Activated B cell treated with CpG ODN at 0.5 μM for 24 hours (primary cell): ENCODE measurements around the gene IGF2BP2. TPM values are rescaled to one million over a fixed set of nuclear protein-coding genes. Genes with fewer than 3 reads are reported as not detected.

ENCODE experiments used
- ATAC-seq: fragments of 200-7000 bp; cut with Tn5 transposase; one replicate; pipeline ENCODE4 v1.10.0; 2021; ENCODE audit warnings: low read depth, mild to moderate bottlenecking, moderate library complexity
- CTCF ChIA-PET: fragments of 350-600 bp; sonication (Branson Sonifier 250); formaldehyde crosslinking; loops from one replicate; lab custom pipeline; 2021; ENCODE audit warnings: antibody characterized with exemption; lab: Charles Lee
- POLR2A ChIA-PET: fragments of 350-600 bp; sonication (Branson Sonifier 250); formaldehyde crosslinking; loops from one replicate; lab custom pipeline; 2021; ENCODE audit warnings: antibody characterized with exemption; lab: Charles Lee
- DNase-seq: peaks from one replicate; pipeline ENCODE4 v3.0.0; 2022
- H3K27ac Mint-ChIP-seq: one replicate; pipeline ENCODE4 v1.8.0; 2020; ENCODE audit warnings: mixed read lengths
- H3K27me3 Mint-ChIP-seq: one replicate; pipeline ENCODE4 v1.8.0; 2021; ENCODE audit warnings: mixed read lengths
- H3K36me3 Mint-ChIP-seq: one replicate; pipeline ENCODE4 v1.8.0; 2021; ENCODE audit warnings: low read depth, mixed read lengths
- H3K4me1 Mint-ChIP-seq: one replicate; pipeline ENCODE4 v1.8.0; 2021; ENCODE audit warnings: mixed read lengths
- H3K4me3 Mint-ChIP-seq: one replicate; pipeline ENCODE4 v1.8.0; 2020; ENCODE audit warnings: mild to moderate bottlenecking, mixed read lengths
- H3K9me3 Mint-ChIP-seq: one replicate; pipeline ENCODE4 v1.8.0; 2020; ENCODE audit warnings: mixed read lengths
- intact Hi-C: fragments of 100-400 bp; cut with micrococcal nuclease; formaldehyde crosslinking; loops from one replicate; pipeline ENCODE4 v1.15.1; 2024
- total RNA-seq: library from RNA; stranded (reverse); gene quantifications from 2 replicates; pipeline ENCODE4 v1.2.3, GENCODE V29; 2022
- TF ChIP-seq, protein P1 (sequence below): fragments of 200-600 bp; IDR thresholded peaks from one replicate; pipeline ENCODE4 v1.8.0; 2022; ENCODE audit warnings: antibody characterized with exemption, mild to moderate bottlenecking

IGF2BP2 gene
- total RNA-seq, 1 donor from 2014 or later = 0.69 TPM

DNA sequence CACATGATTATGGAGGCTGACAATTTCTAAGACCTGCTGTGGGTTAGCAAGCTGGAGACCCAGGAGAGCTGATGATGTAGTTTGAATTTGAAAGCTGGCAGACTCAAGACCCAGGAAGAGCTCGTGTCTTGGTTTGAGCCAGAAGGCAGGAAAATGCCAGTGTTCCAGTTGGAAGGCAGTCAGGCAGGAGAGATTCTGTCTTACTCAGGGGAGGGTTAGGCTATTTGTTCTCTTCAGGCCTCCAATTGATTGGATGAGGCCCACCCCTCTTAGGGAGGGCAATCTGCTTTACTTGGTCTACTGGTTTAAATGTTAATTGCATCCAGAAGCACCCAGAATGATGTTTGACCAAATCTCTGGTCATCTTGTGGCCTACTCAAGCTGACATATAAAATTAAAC lies 40.4 kb upstream of the IGF2BP2 start:
- H3K27ac Mint-ChIP-seq = no peak overlapping the region
- no peak for ATAC-seq
- no peak for DNase-seq
- ChIA-PET CTCF (no interaction called here), POLR2A (no interaction called here)
- no peak overlapping the region for H3K4me3 Mint-ChIP-seq
- no peaks in the 10 kb centered on the region for H3K36me3 Mint-ChIP-seq
- H3K4me1 Mint-ChIP-seq = no peaks in the 10 kb centered on the region
- H3K27me3 Mint-ChIP-seq = peaks cover 5% of the 10 kb centered on the region
- H3K9me3 Mint-ChIP-seq = no peaks in the 10 kb centered on the region
- intact Hi-C loops = no loop called here
- TF ChIP-seq, protein P1, sequence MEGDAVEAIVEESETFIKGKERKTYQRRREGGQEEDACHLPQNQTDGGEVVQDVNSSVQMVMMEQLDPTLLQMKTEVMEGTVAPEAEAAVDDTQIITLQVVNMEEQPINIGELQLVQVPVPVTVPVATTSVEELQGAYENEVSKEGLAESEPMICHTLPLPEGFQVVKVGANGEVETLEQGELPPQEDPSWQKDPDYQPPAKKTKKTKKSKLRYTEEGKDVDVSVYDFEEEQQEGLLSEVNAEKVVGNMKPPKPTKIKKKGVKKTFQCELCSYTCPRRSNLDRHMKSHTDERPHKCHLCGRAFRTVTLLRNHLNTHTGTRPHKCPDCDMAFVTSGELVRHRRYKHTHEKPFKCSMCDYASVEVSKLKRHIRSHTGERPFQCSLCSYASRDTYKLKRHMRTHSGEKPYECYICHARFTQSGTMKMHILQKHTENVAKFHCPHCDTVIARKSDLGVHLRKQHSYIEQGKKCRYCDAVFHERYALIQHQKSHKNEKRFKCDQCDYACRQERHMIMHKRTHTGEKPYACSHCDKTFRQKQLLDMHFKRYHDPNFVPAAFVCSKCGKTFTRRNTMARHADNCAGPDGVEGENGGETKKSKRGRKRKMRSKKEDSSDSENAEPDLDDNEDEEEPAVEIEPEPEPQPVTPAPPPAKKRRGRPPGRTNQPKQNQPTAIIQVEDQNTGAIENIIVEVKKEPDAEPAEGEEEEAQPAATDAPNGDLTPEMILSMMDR = no peak

DNA sequence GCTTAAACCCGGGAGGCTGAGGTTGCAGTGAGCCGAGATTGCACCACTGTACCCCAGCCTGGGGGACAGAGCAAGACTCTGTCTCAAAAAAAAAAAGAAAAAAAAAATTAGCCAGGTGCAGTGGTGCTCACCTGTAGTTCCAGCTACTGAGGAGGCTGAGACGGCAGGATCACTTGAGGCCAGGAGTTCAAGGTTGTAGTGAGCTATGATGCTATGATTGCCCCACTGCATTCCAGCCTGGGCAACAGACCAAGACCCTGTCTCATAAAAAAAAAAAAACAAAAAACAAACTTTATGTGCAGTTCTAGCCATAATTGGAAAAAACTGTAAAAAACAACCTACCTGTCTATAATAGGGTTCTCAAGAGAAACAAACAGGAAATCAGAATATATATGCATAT lies 39.9 kb upstream of the IGF2BP2 start:
- no peaks in the 10 kb centered on the region for H3K36me3 Mint-ChIP-seq
- no peak for DNase-seq
- intact Hi-C loops = no loop called here
- H3K27ac Mint-ChIP-seq = no peak overlapping the region
- H3K4me1 Mint-ChIP-seq = no peaks in the 10 kb centered on the region
- no peak for ATAC-seq
- H3K4me3 Mint-ChIP-seq = no peak overlapping the region
- ChIA-PET POLR2A (no interaction called here), CTCF (no interaction called here)
- peaks cover 3% of the 10 kb centered on the region for H3K27me3 Mint-ChIP-seq
- H3K9me3 Mint-ChIP-seq = no peaks in the 10 kb centered on the region
- TF ChIP-seq, protein P1 = no peak

DNA sequence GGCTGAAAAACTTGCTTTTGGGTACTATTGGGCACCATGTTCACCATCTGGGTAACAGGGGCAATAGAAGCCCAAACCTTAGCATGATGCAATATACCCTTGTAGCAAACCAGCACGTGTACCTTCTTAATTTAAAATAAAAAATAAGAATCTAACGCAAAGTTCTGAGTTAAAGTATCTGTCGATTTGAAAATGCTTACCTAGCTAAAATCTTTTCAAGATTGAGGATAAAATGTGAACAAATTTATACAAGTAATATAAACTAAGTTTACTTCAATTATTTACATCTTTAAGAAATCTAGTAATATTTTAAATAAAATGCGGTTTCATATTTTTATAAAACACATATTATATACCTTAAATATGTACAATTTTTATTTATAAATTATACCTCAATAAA lies 38.1 kb upstream of the IGF2BP2 start:
- TF ChIP-seq, protein P1 = no peak
- no peak for DNase-seq
- Mint-ChIP-seq H3K4me1 (no peaks in the 10 kb centered on the region), H3K4me3 (no peak overlapping the region), H3K36me3 (no peaks in the 10 kb centered on the region), H3K27me3 (peaks cover 5% of the 10 kb centered on the region), H3K9me3 (no peaks in the 10 kb centered on the region), H3K27ac (no peak overlapping the region)
- intact Hi-C loops = no loop called here
- ATAC-seq = no peak
- CTCF ChIA-PET = no interaction called here
- POLR2A ChIA-PET = no interaction called here

DNA sequence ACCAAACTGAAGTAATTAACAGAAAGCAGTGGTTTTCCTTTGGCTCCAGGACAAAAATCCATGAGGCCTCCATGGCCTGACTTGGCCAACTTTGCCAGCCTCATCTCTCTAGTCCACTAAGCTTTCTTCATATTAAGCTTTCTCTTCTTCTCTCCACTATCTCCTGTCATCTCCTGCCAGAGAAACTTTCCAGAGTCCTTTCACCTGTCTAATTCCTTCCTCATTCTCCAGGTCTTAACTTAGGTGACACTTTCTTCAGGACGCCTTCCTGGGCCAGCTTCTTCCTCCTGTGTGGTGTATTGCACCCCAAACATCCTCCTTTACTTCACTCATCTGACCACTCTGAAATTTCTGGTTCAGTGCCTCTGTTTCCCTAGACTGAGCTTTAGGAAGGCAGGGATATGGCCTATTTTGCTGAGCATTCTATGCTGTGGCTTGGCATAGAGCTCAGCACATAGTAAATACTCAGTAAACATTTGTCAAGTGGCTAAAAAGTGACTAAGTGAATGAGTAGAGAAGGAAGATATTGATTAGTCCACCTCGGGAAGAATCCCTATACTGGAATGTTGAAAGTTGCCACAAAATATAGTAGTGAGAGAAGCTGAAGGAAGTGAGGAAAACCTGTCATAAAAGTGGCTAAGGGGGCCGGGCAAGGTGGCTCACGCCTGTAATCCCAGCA lies 34.6 kb upstream of the IGF2BP2 start:
- TF ChIP-seq, protein P1 = no peak
- CTCF ChIA-PET = interaction anchor here (0.7 kb wide), 1 partner anchor 84 kb away, joined by 3 read pairs; no protein-coding TSS in a partner anchor
- intact Hi-C loops = no loop called here
- Mint-ChIP-seq H3K4me3 (no peak overlapping the region), H3K27me3 (peaks cover 5% of the 10 kb centered on the region), H3K36me3 (peaks cover 1% of the 10 kb centered on the region), H3K9me3 (peaks cover 9% of the 10 kb centered on the region), H3K4me1 (no peaks in the 10 kb centered on the region), H3K27ac (no peak overlapping the region)
- ATAC-seq = no peak
- POLR2A ChIA-PET = no interaction called here
- no peak for DNase-seq

DNA sequence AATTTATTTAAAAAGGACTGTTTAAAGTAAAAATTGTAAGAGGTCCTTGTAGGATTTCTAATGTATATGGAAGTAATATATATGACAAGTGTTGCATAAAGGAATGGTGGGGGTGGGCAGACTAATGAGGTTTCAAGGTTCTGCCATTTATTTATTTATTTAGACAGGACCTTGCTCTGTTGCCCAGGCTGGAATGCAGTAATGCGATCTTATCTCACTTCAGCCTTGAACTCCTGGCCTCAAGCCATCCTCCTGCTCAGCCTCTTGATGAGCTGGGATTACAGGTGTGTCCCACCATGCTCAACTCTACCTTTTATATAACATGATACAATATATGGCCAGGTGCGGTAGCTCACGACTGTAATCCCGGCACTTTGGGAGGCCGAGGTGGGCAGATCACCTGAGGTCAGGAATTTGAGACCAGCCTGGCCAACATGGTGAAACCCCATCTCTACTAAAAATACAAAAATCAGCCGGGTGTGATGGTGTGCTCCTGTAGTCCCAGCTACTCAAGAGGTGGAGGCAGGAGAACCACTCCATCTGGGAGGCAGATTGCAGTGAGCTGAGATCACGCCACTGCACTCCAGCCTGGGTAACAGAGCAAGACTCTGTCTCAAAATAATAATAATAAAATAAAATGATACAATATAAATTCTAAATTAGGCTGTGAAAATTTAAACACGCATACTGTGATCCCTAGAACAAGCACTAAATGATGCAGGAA lies 33.8 kb upstream of the IGF2BP2 start:
- intact Hi-C loops = no loop called here
- POLR2A ChIA-PET = no interaction called here
- H3K9me3 Mint-ChIP-seq = peaks cover 9% of the 10 kb centered on the region
- H3K4me1 Mint-ChIP-seq = no peaks in the 10 kb centered on the region
- no peak for ATAC-seq
- TF ChIP-seq, protein P1 = no peak
- no peak overlapping the region for H3K27ac Mint-ChIP-seq
- no peak overlapping the region for H3K4me3 Mint-ChIP-seq
- peaks cover 1% of the 10 kb centered on the region for H3K36me3 Mint-ChIP-seq
- peaks cover 5% of the 10 kb centered on the region for H3K27me3 Mint-ChIP-seq
- no peak for DNase-seq
- CTCF ChIA-PET = interaction anchor here (0.7 kb wide), 1 partner anchor 85 kb away, joined by 3 read pairs; no protein-coding TSS in a partner anchor
